ENCODE results near the gene EGLN1.

EGLN1 gene

DNA sequence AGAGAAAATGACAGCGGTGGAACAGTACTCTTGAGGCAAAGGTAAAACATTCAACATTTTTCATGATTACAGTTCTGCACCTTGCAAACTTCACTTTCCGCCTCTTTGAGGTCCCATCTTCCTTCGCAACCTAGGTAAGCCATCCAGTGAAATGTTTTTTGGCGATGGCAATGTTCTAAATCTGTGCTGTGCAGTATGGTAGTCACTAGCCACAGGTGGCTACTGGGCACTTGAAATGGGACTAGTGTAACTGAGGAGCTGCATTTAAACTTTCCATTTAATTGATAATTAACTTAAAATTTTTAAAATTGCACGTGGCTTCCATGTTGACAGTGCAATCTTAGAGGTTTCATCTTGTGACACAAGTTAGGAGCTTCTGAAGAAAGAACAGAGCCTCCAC is 97.4 kb downstream of the EGLN1 start:
- no peak for DNase-seq (ENCODE audit: low spot score)

DNA sequence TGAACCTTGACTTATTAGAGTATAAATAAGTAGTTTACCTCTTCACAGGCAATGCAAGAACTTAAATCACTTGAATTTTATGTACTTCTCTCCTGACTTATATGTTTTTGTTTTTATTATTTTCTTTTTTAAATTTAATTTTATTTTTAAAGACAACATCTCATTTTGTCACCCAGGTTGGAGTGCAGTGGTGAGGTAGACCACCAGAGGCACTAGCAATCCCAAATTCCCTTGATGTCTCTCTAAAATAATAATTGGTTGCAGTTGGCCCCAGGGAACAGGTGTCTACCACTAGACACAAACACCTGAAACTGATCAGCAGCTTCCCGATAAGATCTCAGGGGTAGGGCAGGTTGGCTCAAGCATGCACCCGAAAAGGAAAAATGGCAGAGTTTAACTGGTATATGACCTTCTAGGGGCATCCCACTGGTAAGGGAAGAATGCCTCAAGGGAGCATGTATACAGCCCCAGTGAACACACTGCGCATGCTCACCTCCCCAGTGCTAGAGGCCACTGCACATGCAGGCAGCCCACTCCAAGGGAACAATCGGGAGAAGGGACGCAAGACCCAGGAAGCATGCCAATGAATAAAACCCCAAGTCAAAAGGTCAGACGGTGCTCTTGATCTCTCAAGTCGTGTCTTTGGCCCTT is 99.1 kb downstream of the EGLN1 start:
- DNase-seq (ENCODE audit: low spot score): no peak

DNA sequence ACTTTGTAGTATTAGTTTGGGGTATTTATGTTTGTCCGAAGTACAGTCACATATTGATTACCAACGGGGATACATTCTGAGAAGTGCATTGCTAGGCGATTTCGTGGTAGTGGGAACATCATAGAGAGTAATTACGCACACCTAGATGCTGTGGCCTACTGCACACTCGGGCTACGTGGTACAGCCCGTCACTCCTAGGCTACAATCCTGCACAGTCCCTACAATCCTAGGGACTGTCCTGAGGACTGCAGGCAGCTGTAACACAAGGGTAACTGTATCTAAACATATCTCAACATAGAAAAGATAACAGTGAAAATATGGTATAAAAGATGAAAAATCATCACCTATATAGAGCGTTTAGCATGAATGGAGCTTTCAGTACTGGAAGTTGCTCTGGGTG is 103.0 kb downstream of the EGLN1 start:
- no peak for DNase-seq (ENCODE audit: low spot score)

DNA sequence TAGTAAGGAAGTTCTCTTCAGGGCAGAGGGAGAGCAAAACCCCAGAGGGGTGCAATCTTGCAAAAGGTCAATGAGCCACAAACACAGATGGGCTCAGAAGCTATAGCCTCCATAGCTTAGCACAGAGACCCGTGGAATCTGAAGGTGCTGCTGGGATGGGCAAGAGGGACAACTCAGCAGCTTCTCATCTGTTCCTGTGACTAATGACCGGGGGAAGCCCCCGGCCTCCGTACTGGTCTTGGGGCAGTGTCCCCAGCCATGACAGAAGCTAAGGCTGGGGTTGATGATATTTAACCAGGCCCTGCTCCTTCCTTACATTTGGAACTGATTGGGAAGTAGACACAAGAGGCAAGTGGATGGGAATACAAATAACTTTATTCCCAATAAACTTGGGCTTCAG is 103.5 kb downstream of the EGLN1 start:
- DNase-seq (ENCODE audit: low spot score): no peak

DNA sequence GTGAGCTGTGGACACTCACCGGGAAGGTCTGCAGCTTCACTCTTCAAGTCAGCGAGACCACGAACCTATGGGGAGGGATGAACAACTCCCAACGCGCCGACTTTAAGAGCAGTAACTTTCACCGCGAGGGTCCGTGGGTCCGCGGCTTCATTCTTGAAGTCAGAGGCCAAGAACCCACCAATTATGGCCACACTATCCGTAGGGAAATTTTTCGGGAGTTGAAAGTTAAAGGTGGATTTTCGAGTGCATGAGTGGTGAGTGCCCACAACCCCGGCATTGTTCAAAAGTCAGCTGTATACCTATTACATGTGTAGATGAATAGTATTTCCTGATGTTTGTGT is 104.1 kb downstream of the EGLN1 start:
- no peak for DNase-seq (ENCODE audit: low spot score)

DNA sequence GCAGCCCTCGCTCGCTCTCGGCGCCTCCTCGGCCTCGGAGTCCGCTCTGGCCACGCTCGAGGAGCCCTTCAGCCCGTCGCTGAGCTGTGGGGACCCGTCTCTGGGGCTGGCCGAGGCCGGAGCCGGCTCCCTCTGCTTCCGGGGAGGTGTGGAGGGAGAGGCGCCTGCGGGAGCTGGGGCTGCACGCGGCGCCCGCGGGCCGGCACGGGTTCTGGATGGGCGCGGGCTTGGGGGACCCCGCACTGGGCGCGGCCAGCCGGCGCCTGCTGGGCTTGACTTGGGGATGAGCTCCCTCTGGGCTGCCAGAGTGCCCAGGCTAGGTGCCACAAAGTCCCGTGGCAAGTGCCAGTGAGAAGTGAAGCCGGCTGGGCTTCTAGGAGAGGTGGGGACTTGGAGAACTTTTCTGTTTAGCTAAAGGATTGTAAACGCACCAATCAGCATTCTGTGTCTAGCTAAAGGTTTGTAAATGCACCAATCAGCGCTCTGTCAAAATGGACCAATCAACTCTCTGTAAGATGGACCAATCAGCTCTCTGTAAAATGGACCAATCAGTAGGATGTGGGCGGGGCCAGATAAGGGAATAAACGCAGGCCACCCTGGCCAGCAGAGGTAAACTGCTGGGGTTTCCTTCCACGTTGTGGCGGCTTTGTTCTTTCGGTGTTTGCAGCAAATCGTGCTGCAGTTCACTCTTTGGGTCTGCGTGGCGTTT is 104.6 kb downstream of the EGLN1 start:
- DNase-seq (ENCODE audit: low spot score): no peak

DNA sequence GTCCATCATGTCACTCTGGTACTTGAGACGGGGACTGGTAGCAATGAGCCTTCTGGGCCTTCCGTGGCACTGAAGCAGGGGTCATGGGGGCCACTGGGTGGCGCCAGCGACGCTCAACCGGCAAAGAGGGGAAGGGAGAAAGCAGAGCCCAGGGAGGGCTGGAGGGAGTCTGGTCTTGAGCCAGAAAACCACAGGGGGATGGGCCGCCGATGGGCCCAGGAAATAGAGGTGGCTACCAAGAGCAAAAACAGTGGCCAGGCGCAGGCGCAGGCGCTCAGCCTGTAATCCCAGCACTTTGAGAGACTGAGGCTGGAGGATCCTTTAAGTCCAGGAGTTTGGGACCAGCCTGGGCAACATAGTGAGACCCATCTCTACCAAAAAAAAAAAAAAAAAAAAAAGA is 106.2 kb downstream of the EGLN1 start:
- no peak for DNase-seq (ENCODE audit: low spot score)

Measured in COLO829 (cell line).